Activated CD4-positive, alpha-beta T cell treated with anti-CD3 and anti-CD28 coated beads, Interleukin-2, amount 50 U/mL, for 16 hours (primary cell): ENCODE data around the gene SMG1.

Experiments used
- DNase-seq: peaks from one replicate; pipeline ENCODE4 v3.0.0-alpha.2; 2020

Gene SMG1

GRCh38 chr16:18842565-18842964 is 83.6 kb downstream of the SMG1 start:
- DNase-seq: no peak

GRCh38 chr16:18841833-18842525 is 84.2 kb downstream of the SMG1 start:
- no peak for DNase-seq

GRCh38 chr16:18839555-18839954 is 86.7 kb downstream of the SMG1 start:
- no peak for DNase-seq

- peak; percentile 18 for DNase-seq
Measured at GRCh38 chr16:18836702-18837101, 89.5 kb downstream of the SMG1 start.

DNA sequence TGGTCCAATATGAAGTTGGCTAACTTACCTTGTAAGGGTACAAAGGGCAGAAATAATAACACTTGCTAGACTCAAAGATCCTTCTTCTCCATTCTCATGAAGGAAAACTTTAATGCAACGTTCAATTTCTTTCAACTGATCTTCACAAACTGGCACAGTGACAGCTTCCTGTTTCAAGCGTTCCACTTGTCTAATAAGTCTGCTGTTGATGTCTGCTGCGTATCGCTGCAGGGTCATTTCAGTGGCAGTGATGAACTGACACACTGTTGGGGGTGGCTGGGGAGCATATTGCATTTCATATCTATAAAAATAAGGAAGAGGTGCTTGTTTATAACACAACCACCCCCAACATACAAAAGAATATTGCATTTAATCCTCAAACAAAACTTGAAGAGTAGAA is 91.3 kb downstream of the SMG1 start:
- DNase-seq: no peak

DNA sequence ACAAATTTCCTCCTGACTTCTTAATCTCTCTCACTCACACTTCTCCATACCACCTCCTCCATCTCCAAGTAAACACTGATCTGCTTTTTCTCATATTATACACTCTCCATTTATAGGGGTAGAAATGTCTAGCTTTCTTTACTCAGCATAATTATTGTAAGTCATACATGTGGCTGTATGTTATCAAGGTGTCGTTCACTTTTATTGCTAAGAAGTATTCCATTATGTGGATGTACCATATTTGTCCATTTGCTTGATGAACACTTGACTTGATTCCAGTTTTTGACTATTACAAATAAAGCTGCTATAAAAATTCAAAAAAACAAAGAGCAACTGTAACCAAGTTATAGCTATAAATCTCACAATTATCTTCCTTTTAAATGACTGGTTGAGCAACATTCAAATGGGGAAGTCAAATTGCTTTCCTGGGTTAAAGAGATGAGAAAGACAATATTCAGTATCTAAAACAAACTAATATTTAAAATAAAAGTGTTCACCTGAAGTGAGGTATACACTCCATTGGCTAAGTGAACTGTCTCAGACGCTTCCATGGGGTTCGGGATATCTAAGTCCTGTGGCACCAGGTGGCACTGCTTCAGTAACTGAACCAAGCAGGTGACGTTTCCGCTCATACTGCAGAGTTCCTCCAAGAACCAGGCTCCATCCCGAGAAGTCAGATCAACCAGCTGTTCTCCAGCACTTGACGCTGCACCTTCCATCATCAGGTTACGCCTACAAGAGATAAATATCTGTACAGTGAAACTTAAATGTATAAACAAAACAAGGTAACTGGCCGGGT is 92.3 kb downstream of the SMG1 start:
- no peak for DNase-seq

DNA sequence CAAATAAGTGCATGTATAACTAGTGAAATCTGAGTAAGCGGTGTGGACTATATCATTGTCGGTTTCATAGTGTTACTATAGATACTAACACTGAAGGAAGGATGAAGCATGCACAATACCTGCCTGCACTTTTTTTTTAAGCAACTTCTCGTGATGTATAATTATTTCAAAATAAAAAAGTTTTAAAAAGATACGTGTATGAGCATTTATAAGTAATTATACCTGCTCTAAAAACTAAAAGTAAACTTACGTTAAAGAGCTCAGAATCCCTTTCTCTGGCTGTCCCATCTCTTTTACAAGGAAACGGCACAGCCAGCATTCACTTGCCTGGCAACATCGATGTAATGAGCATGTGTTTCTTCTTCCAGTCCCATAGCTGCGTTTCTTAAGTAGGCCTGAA is 93.6 kb downstream of the SMG1 start:
- DNase-seq: no peak

DNA sequence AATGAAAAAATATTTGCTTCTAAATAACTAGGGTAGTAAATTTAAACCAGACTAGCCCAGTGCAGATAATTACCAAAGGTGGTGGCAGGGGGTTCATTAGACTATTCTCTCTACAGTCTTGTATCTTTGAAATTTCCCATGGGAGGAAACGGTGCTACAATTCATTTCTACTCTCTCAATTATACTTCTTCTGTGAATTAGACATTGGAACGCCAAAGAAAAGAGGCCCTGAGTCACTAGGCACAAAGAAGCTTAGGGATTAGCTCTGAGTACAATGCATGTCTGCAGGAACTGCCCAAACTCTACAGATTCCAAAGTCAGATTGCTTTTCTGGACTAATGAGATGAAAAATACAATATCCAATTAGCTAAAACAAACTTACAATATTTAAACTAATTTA is 94.2 kb downstream of the SMG1 start:
- DNase-seq: no peak

DNA sequence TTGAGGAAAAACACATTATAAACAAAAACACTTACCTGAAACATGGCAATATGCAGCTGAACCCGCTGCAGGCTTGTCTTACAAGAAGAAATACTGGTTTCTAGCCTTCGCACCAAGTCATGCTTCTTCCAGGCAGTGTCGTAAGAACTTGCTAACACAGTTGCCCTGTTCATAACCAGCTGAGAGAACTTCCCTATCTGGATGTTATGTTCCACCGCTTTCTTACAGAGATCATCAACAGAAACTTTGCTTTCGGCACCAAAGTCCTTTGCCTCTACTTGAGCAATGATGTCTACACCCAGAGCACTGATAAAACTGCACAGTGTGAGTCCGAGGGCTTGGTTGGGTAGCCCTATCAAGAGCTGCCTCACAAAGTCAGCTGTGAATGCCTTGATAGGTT is 97.0 kb downstream of the SMG1 start:
- no peak for DNase-seq

- DNase-seq: no peak
Measured at GRCh38 chr16:18827890-18828289, 98.3 kb downstream of the SMG1 start.

DNA sequence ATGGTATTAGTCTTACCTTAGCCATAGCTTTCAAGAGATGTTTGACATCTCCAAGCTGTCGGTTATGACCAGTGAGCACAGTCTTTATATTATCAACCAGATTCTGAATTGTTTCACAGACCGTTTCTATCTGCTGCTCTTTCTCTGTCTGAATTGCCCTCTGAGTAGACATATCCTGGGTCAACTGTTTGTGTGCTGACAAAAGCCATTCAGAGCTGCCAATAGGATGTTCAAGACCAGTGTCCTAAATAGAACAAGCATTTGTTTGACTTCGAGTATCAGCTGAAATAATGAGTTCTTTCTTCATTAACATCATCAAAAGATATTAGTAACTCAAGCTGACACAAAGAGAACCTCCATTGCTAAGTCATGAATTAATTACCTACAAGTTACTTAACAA is 109.9 kb downstream of the SMG1 start:
- no peak for DNase-seq

- DNase-seq: no peak
Measured at GRCh38 chr16:18811925-18812324, 114.3 kb downstream of the SMG1 start.

DNA sequence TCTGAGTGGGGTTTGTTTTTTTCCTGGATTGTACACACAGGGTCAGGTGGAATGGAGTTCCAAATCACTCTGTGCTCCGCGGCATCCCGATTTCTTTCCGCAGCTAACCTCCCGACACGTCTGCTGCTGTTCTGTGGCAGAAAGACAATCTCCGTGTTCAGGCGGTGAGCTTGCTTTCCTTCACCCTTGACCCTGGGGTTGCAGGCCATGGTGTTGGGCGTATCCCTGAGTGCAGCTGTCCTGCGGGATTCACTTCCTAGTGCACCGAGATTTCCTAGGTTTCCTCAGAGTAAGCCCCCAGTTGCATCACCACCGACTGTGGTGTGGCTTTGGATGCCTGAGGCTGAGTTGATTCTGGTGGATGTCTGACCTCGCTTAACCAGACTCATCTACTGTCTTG is 117.0 kb downstream of the SMG1 start:
- DNase-seq: no peak

GRCh38 chr16:18805257-18805773 is 120.9 kb downstream of the SMG1 start:
- DNase-seq: no peak

DNA sequence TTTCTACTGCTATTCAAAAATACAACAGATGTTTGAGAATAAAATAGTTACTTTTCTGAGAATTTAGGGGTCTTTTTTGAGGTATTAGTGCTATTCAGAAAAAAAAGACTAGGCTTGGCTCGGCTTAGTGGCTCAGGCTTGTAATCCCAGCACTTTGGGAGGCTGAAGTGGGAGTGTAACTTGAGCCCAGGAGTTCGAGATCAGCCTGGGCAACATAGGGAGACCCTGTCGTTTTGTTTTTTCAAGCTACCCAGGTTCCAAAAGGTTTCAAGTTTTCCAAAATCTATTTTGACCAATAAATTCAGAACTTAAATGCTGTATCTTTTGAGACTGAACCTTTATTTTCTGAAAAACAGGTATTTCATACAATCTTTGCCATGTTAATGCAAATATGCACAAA is 121.7 kb downstream of the SMG1 start:
- no peak for DNase-seq

- DNase-seq: peak; percentile 49
Measured at GRCh38 chr16:18803569-18804462, 122.4 kb downstream of the SMG1 start.

- no peak for DNase-seq
Measured at GRCh38 chr16:18802767-18803343, 123.4 kb downstream of the SMG1 start.

DNA sequence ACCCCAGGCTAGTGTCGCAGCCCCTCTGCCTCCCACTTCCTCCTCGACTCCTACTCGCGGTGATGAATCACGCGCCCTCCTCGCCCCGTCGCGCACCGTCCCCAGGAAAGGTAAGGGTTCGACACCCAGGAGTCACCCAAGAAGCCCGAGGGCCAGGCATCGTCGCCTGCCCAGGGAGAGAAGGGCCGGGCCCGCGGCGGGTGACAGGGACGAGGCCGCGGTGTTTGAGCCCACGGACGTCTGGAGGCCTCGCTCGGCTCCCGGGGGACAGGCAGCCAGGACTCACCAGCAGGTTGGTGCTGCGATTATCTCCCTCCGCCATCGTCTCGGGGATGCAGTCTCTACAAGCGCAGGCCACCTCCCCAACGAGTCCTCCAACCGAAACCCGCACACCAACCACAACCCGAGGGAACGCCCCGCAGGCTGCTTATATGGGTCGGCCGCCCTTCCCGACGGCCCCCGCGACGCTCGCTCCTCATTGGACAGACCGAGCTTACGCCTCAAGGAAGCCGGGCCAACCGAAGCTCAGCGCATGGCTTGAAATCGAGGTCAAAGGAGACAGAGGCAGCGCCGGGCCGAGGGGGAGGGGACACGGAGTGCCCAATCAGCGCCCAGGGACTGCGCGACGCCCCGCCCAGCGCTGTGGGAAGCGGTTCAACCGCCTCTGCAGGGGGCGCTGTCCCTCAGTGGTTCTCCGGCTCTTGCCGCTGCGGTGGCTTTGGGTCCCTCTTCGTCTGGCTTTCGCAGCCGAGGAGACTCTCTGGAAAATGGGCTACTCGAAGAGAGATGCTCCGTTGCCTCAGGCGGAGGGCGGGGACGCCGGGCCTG is 124.8 kb downstream of the SMG1 start, which contains the start of gene ARL6IP1:
Gene ARL6IP1 (minus strand): TSS at position 405 of the 828 bp plus-strand sequence. CDS start 83 bp downstream, at position 322.
- DNase-seq: peak; percentile 99

GRCh38 chr16:18800775-18801144 is 125.4 kb downstream of the SMG1 start:
- no peak for DNase-seq

- no peak for DNase-seq
Measured at GRCh38 chr16:18800293-18800692, 125.9 kb downstream of the SMG1 start.

GRCh38 chr16:18799500-18799899 is 126.7 kb downstream of the SMG1 start:
- DNase-seq: no peak

DNA sequence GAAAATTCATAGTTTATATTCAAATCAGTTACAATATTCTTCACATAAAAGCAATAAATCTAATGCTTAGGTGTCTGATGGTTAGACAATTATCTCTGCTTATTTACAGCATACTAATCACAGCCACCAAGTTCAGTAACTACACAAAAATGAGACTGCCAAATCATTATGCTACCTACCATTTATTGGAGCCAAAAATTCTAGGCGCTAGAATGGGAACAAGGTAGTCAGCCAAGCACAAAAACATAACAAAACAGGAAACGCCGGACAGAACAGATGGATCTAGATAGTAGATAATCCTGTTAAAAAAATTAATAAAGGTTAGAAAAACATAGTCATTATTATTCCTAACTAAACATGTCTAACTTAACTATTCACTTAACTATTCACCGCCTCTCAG is 128.5 kb downstream of the SMG1 start:
- DNase-seq: no peak
